ENCODE results near the gene APOF.
A peak's percentile ranks its signal among the peaks of the same experiment; 100 is the strongest.
"Not testable (repeated sequence)": the region's sequence is repeated elsewhere in the genome, so short reads cannot be mapped to it uniquely, and the experiment has no call there.

APOF gene

DNA sequence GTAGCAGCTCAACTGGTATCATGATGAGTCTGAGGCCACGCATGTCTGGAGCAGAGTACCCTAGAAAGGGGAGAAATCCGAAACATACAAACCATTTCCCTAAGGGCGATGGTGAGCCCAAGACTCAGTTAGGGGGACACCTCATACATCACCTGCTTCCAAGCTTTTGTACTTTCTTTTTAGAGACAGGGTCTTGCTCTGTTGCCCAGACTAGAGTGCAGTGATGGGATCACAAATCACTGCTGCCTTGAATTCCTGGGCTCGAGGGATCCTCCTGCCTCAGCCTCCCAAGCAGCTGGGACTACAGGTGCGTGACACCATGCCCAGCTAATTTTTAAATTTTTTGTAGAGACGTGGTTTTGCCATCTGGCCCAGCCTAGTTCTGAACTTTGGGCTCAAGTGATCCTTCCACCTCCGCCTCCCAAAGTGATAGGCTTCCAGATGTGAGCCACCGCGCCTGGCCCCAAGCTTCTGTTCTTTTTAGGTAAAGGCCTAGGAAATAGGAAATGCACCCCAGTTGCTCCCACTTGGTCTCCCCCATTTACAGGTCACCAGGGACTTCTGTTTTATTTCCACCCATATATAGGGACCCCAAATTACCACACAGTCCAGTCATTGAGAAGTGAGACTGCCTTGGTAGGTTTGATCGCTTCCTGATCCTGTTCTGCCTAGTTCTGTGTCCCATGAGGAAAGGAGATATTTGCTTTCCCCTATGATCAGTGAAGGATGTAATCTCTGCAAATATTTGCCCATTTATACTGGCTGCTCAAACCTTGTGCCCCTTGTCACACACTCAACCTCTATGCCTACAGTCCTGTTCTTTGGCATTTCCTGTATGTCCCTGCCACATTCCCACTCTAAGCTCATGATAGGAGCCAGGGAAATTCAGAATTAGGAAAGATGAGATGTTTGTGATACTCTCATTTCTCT, at the start of gene APOF:
Gene APOF (minus strand): TSS at position 728 of the 930 bp plus-strand sequence. CDS start 112 bp downstream, at position 616.
- no peak for DNase-seq (ENCODE audit: low spot score)

- DNase-seq (ENCODE audit: low spot score) = no peak
Measured at GRCh38 chr12:56411781-56412639, 49.4 kb upstream of the APOF start.

DNA sequence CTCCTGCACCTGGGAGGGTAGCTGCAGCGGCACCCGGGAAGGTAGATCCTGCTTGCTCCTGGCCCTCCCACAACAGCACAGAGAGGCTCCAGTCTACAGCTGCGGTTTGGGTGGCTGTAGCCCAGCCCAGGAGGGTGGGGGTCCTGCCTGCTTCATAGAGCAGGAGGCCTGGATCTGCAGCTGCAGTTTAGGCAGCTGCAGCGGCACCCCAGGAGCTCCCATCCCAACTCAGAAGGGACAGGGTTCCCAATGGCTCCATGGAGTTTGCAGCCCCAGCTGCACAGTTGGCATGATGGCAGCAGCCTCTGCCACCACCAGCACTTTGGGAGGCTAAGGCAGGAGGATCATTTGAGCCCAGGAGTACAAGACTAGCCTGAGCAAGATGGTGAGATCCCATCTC, 48.1 kb upstream of the APOF start:
- DNase-seq (ENCODE audit: low spot score) = no peak

GRCh38 chr12:56408799-56409417, 46.3 kb upstream of the APOF start:
- DNase-seq (ENCODE audit: low spot score) = no peak

DNA sequence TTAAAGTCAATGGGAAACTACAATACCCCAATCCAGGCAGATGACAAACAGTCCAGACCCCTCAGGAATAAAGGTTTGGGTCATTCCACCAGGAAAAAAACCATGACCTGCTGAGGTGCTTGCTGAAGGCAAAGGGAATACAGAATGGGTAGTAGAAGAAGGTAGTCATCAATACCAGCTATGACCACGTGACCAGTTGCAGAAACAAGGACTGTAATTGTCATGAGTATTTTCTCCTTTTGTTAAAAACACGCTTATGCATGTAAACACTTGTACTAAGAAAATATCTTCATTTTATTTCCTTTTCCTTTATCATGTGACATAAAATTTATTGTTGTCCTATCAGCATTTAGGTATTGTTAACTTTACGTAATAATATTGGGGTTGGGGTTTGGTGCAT, 41.6 kb upstream of the APOF start:
- not testable (repeated sequence) for DNase-seq (ENCODE audit: low spot score)

GRCh38 chr12:56401612-56402011, 39.0 kb upstream of the APOF start:
- not testable (repeated sequence) for DNase-seq (ENCODE audit: low spot score)

DNA sequence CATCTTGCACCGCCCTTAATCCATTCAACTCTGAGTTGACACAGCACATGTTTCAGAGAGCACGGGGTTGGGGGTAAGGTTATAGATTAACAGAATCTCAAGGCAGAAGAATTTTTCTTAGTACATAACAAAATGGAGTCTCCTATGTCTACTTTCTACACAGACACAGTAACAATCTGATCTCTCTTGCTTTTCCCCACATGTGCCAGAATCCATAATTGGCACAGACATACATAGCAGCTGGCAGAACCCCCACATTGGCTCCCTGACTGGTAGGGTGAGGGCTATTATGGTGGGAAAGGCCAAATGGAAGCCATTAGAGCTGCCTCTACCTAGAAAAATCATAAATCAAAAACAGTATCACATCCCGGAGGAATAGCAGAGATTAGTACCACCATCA, 38.5 kb upstream of the APOF start:
- DNase-seq (ENCODE audit: low spot score) = not testable (repeated sequence)

GRCh38 chr12:56399466-56399865, 36.8 kb upstream of the APOF start:
- not testable (repeated sequence) for DNase-seq (ENCODE audit: low spot score)

DNA sequence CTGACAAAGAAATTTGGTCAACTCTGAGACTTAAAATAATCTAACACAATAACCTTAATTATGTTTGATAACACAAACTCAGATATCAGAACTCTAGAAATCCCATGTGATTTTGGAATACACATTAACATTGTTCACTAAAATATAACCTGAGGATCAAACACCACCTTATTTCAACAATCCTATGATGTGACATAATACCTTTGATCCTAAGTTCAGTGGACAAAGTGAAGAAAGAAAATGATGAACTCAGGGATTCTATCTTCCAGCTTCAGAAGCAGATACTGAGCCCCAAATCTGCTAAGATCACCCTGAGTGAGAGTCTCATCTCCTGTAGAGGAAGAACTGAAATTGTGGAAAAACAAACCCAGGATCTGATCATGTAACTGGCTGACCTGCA, 35.7 kb upstream of the APOF start:
- no peak for DNase-seq (ENCODE audit: low spot score)

DNA sequence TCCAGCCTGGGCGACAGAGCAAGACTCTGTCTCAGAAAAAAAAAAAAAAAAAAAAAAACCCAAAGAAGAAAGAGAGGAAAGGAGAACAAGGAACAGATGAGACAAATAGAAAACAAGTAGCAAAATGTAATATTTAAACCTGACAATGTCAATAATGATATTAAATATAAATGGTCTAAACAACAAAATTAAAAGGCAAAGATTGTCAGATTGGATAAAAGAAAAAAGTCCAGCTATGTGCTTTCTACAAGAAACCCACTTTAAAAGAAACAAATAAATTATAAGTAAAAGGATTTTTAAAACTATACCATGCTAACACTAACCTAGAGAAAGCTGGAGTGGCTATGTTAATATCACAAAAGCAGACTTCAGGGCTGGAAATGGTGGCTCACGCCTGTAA, 29.7 kb upstream of the APOF start:
- DNase-seq (ENCODE audit: low spot score) = no peak

DNA sequence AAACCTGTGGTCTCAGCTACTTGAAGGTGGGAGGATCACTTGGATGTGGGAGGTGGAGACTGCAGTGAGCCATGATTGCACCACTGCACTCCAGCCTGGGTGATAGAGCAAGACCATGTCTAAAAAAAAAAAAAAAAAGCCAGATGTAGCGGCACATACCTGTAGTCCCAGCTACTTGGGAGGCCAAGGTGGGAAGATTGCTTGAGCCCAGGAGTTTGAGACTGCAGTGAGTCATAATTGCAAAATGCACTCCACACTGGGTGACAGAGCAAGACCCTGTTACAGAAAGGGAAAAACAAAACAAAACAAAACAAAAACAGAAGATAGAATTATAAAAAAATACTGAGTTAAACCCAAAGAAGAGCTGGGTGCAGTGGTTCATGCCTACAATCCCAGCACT, 29.1 kb upstream of the APOF start:
- DNase-seq (ENCODE audit: low spot score) = no peak

DNA sequence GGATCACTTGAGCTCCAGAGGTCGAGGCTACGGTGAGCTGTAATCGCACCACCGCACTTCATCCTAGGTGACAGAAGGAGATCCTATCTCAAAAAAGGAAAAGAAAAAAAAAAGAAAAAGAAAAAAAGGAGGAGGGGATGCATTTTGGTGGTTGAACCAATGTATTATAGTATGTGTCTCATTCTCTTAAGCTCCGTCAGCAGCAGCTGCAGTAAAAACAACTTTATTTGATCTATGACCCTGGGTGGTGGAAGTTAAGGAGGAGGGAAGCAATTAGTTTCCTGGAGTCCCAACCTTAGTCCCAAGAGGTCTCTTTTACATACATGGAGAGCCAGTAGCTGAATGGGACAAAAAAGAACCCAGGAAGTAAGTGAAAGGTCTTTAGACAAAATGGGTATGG, 26.8 kb upstream of the APOF start:
- DNase-seq (ENCODE audit: low spot score) = no peak

DNA sequence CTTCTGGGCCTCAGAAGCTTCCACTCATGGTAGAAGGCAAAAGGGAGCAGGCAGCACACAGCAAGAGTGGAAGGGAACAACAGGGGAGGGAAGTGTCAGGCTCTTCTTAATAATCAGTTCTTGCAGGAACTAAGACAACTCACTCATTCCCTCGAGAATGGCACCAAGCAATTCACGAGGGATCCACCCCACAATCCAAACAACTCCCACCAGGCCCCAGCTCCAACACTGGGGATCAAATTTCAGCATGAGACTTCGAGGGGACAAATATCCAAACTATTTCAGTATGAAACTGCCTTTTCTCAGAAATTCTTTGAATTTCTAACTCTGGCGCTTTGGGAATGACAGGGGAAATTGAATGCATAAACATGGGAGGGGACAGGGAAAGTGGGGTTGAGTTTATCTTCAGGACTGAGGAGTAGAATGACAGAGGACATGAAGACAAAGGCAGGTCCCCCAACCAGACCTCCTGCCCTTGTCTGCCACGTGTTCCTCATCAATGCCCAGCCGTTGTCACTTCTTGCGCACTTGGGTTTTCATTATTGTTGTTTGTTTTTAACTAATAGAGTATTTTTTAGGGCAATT, 24.6 kb upstream of the APOF start:
- DNase-seq (ENCODE audit: low spot score) = no peak

DNA sequence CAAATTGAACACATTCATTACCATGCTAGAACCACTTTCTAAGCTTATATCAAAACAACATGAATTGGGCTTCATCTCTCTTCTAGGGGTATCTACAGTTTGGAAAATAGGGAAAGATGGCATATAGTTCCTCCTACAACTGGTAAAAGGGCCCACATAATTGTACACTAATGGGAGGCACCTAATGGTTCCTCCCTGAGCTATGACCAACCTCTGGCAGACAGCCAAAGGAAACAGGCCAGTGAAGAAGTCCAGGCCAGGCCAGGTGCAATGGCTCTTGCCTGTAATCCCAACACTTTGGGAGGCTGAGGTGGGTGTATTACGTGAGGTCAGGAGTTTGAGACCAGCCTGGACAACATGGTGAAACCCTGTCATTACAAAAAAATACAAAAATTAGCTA, 23.2 kb upstream of the APOF start:
- no peak for DNase-seq (ENCODE audit: low spot score)

DNA sequence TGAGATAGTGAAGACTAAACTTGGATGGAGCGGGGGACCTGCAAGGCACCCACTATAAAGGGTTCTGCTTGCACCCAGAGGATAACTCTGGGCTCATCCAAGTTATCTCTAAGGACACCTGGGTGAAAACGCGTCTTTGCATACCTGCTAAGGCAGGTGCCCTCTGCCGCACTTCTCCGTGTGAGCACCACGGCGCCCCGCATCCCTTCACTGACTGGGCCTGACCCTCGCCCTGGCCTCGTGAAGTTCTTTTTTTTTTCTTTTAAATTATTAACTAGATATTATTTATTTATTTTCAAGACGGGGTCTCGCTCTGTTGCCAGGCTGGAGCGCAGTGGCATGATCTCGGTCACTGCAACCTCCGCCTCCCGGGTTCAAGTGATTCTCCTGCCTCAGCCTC, 20.0 kb upstream of the APOF start:
- no peak for DNase-seq (ENCODE audit: low spot score)

- no peak for DNase-seq (ENCODE audit: low spot score)
Measured at GRCh38 chr12:56377989-56378316, 15.3 kb upstream of the APOF start.

DNA sequence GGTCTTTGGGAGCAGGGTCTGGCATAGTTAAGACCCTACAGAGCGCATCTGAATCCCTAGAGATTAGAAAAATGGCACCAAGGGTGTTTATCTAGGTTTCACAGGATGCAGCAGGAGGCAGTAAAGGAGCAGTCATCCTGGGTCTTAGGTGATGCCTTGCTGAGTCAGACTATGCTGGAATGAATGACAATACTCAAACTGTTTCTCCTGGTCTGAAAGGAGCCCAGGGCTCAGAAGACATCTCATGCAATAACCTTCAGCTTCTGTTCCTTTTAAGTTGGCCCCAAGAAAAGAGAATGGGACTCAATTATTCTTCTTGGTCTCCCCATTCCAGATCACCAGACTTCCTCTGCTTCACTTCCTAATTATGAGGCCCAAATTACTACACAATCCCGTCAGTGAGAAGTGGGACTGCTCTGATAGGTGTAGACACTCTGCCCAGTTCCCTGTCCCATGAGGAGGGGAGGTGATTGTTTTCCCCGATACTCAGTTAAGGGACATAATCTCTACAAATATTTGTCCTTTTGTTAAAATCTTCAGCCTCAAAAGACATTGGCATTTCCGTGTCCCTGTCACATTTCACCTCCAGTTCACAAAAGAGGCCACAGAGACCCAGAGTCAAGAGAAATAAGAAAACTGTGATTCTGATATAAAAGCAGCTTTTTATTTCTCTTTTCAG, 14.8 kb upstream of the APOF start:
- peak; percentile 23 for DNase-seq (ENCODE audit: low spot score)

DNA sequence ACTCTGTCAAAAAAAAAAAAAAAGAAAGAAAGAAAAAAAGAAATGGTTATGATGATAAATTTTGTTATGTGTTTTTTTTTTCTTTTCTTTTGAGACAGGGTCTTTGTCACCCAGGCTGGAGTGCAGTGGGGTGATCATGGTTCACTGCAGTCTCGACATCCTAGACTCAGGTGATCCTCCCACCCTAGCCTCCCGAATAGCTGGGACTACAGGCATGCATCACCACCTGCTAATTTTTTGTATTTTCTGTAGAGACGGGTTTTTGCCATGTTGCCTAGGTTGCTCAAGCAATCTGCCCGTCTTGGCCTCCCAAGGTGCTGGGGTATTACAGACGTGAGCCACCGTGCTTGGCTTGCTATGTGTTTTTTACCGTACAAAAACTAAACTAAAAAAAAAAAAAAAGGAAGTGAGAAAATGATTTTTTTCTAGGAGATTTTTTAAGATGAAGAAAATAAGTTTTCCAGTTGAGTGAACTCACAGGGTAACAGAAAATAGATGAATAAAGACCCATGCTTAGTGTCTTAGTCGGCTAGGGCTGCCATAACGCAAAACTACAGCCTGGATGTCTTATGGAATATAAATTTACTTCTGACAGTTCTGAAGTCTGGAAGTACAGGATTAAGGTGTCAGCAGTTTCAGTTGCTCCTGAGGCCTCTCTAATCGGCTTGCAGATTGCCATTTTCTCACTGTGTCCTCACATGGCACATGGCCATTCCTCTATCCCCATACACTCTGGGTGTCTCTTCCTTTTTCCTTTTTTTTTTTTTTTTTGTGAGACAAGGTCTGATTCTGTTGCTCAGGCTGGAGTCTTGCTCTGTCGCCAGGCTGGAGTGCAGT, 13.2 kb upstream of the APOF start:
- DNase-seq (ENCODE audit: low spot score) = no peak

DNA sequence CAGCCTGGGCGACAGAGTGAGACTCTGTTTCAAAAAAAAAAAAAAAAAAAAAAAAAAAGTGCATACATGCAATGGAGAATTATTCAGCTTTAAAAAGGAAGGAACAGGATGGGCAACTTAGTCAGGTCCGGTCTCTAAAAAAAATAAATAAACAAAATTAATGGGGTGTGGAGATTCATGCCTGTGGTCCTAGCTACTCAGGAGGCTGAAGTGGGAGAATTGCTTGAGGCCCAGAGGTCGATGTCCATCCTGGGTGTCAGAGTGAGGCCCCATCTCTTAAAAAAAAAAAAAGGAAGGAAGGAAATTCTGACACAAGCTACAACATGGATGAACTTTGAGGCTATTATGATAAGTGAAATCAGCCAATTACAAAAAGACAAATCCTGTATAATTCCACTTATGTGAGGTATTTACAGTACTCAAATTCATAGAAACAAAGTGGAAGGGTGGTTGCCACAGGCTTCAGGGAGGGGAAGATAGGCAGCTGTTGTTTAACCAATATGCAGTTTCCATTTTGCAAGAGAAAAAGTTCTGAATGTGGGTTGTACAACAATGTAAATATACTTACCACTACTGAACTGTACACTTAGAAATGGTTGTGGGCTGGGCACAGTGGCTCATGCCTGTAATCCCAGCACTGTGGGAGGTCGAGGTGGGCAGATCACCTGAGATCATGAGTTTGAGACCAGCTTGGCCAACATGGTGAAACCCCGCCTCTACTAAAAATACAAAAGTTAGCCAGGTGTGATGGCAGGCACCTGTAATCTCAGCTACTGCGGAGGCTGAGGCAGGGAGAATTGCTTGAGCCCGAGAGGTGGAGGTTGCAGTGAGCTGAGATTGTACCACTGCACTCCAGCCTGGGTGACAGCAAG, 12.3 kb upstream of the APOF start:
- DNase-seq (ENCODE audit: low spot score) = no peak

- no peak for DNase-seq (ENCODE audit: low spot score)
Measured at GRCh38 chr12:56373515-56373914, 10.9 kb upstream of the APOF start.
